ENCODE results near the gene ZFYVE1. TPM values are rescaled to one million over a fixed set of nuclear protein-coding genes. Genes with fewer than 3 reads are reported as not detected.
A peak's percentile ranks its signal among the peaks of the same experiment; 100 is the strongest.

Gene ZFYVE1
- total and polyA plus RNA-seq, 5 experiments from 2014 or later: 4.1 to 20.5 (median 6.4) TPM

GRCh38 chr14:72998252-72998903 lies 28.5 kb downstream of the ZFYVE1 start:
- peaks cover 0 to 66% (median 22%) of the 10 kb centered on the region in 3 donors for H3K36me3 Mint-ChIP-seq
- H3K4me1 Mint-ChIP-seq: peaks cover 0 to 6% (median 2%) of the 10 kb centered on the region in 4 donors
- no peak overlapping the region for H3K4me3 Mint-ChIP-seq
- H3K9me3 Mint-ChIP-seq: no peaks in the 10 kb centered on the region
- DNase-seq (no peak), ATAC-seq (no peak)
- POLR2A ChIA-PET: no interaction called here
- no peaks in the 10 kb centered on the region for H3K27me3 Mint-ChIP-seq
- no peak overlapping the region for H3K27ac Mint-ChIP-seq

- H3K36me3 Mint-ChIP-seq: peaks cover 0 to 78% (median 26%) of the 10 kb centered on the region in 3 donors
- DNase-seq: no peak
- H3K27ac Mint-ChIP-seq: no peak overlapping the region
Observed at GRCh38 chr14:72996916-72997315, 30.0 kb downstream of the ZFYVE1 start.

GRCh38 chr14:72990171-72990570 lies 36.7 kb downstream of the ZFYVE1 start:
- Mint-ChIP-seq H3K4me3 (no peak overlapping the region), H3K27me3 (no peaks in the 10 kb centered on the region), H3K4me1 (peaks cover 0 to 1% (median 0%) of the 10 kb centered on the region in 4 donors), H3K36me3 (peaks cover 0 to 71% (median 22%) of the 10 kb centered on the region in 3 donors), H3K9me3 (peaks cover 0 to under 1% (median 0%) of the 10 kb centered on the region in 9 donors), H3K27ac (no peak overlapping the region)
- DNase-seq (no peak), ATAC-seq (no peak)
- POLR2A ChIA-PET: no interaction called here

More at GRCh38 chr14:72996916-72997315, 30.0 kb downstream of the ZFYVE1 start:
- Mint-ChIP-seq H3K4me1 (peaks cover 0 to 6% (median 1%) of the 10 kb centered on the region in 4 donors), H3K9me3 (no peaks in the 10 kb centered on the region), H3K4me3 (no peak overlapping the region), H3K27me3 (no peaks in the 10 kb centered on the region)
- POLR2A ChIA-PET: no interaction called here
- no peak for ATAC-seq

GRCh38 chr14:72986857-72987256 lies 40.0 kb downstream of the ZFYVE1 start:
- Mint-ChIP-seq H3K4me1 (peaks cover 0 to 3% (median 0%) of the 10 kb centered on the region in 4 donors), H3K9me3 (peaks cover 0 to 1% (median 0%) of the 10 kb centered on the region in 9 donors), H3K4me3 (no peak overlapping the region), H3K36me3 (peaks cover 10 to 73% (median 33%) of the 10 kb centered on the region in 3 donors), H3K27me3 (no peaks in the 10 kb centered on the region), H3K27ac (no peak overlapping the region)
- ATAC-seq (no peak), DNase-seq (no peak)
- POLR2A ChIA-PET: interaction anchor here (0.6 kb wide), 1 partner anchor 8 kb away, joined by 6 read pairs; no protein-coding TSS in a partner anchor

- H3K9me3 Mint-ChIP-seq: peaks cover 0 to 1% (median 0%) of the 10 kb centered on the region in 9 donors
- peaks cover 10 to 73% (median 33%) of the 10 kb centered on the region in 3 donors for H3K36me3 Mint-ChIP-seq
- H3K4me1 Mint-ChIP-seq: peaks cover 0 to 3% (median 0%) of the 10 kb centered on the region in 4 donors
- no peak overlapping the region for H3K4me3 Mint-ChIP-seq
- no peak overlapping the region for H3K27ac Mint-ChIP-seq
- no peaks in the 10 kb centered on the region for H3K27me3 Mint-ChIP-seq
- POLR2A ChIA-PET: no interaction called here
- ATAC-seq (no peak), DNase-seq (no peak)
Observed at GRCh38 chr14:72986214-72986613, 40.7 kb downstream of the ZFYVE1 start.

GRCh38 chr14:72982146-72982708 lies 44.7 kb downstream of the ZFYVE1 start:
- ATAC-seq: no peak
- POLR2A ChIA-PET: interaction anchor here (0.8 kb wide), 1 partner anchor 15 kb away, joined by 4 read pairs; no protein-coding TSS in a partner anchor

GRCh38 chr14:72980863-72981262 lies 46.0 kb downstream of the ZFYVE1 start:
- POLR2A ChIA-PET: no interaction called here
- H3K27me3 Mint-ChIP-seq: no peaks in the 10 kb centered on the region
- peaks cover 0 to 2% (median 0%) of the 10 kb centered on the region in 4 donors for H3K4me1 Mint-ChIP-seq
- ATAC-seq (no peak), DNase-seq (no peak)
- peaks cover 0 to 1% (median 0%) of the 10 kb centered on the region in 9 donors for H3K9me3 Mint-ChIP-seq
- H3K27ac Mint-ChIP-seq: no peak overlapping the region
- peaks cover 10 to 82% (median 35%) of the 10 kb centered on the region in 3 donors for H3K36me3 Mint-ChIP-seq
- H3K4me3 Mint-ChIP-seq: no peak overlapping the region

More at GRCh38 chr14:72982146-72982708, 44.7 kb downstream of the ZFYVE1 start:
- Mint-ChIP-seq H3K27ac (no peak overlapping the region), H3K36me3 (peaks cover 10 to 81% (median 35%) of the 10 kb centered on the region in 3 donors), H3K9me3 (peaks cover 0 to 1% (median 0%) of the 10 kb centered on the region in 9 donors), H3K4me3 (no peak overlapping the region), H3K27me3 (no peaks in the 10 kb centered on the region), H3K4me1 (peaks cover 0 to 2% (median 0%) of the 10 kb centered on the region in 4 donors)
- DNase-seq: no peak

GRCh38 chr14:72978856-72979255 lies 48.0 kb downstream of the ZFYVE1 start:
- no peak for DNase-seq
- Mint-ChIP-seq H3K4me1 (peaks cover 0 to 2% (median 0%) of the 10 kb centered on the region in 4 donors), H3K27ac (no peak overlapping the region), H3K36me3 (peaks cover 4 to 84% (median 32%) of the 10 kb centered on the region in 3 donors), H3K9me3 (no peaks in the 10 kb centered on the region), H3K27me3 (no peaks in the 10 kb centered on the region), H3K4me3 (no peak overlapping the region)
- no peak for ATAC-seq
- POLR2A ChIA-PET: interaction anchor here (0.7 kb wide), 1 partner anchor 8 kb away, joined by 6 read pairs; no protein-coding TSS in a partner anchor

GRCh38 chr14:72975770-72976169 lies 51.1 kb downstream of the ZFYVE1 start:
- POLR2A ChIA-PET: interaction anchor here (0.8 kb wide), 1 partner anchor 82 kb away, joined by 3 read pairs; no protein-coding TSS in a partner anchor
- ATAC-seq (no peak), DNase-seq (no peak)
- H3K9me3 Mint-ChIP-seq: no peaks in the 10 kb centered on the region
- no peaks in the 10 kb centered on the region for H3K4me1 Mint-ChIP-seq
- no peaks in the 10 kb centered on the region for H3K27me3 Mint-ChIP-seq
- peaks cover 0 to 90% (median 43%) of the 10 kb centered on the region in 3 donors for H3K36me3 Mint-ChIP-seq
- no peak overlapping the region for H3K4me3 Mint-ChIP-seq
- H3K27ac Mint-ChIP-seq: no peak overlapping the region

GRCh38 chr14:72974661-72975060 lies 52.2 kb downstream of the ZFYVE1 start:
- Mint-ChIP-seq H3K9me3 (no peaks in the 10 kb centered on the region), H3K27ac (peak overlapping the region in 1 of 10 donors; percentile 29), H3K27me3 (no peaks in the 10 kb centered on the region), H3K4me3 (no peak overlapping the region), H3K4me1 (no peaks in the 10 kb centered on the region), H3K36me3 (peaks cover 0 to 95% (median 49%) of the 10 kb centered on the region in 3 donors)
- no peak for DNase-seq
- POLR2A ChIA-PET: no interaction called here
- no peak for ATAC-seq

GRCh38 chr14:72970824-72971434 lies 56.0 kb downstream of the ZFYVE1 start:
- no peak for DNase-seq
- Mint-ChIP-seq H3K4me1 (no peaks in the 10 kb centered on the region), H3K27me3 (no peaks in the 10 kb centered on the region), H3K36me3 (peaks cover 0 to 82% (median 42%) of the 10 kb centered on the region in 3 donors), H3K9me3 (no peaks in the 10 kb centered on the region), H3K27ac (no peak overlapping the region), H3K4me3 (no peak overlapping the region)
- POLR2A ChIA-PET: no interaction called here
- no peak for ATAC-seq

- H3K9me3 Mint-ChIP-seq: no peaks in the 10 kb centered on the region
- ATAC-seq: no peak
- peaks cover 0 to 3% (median 0%) of the 10 kb centered on the region in 4 donors for H3K4me1 Mint-ChIP-seq
- H3K27me3 Mint-ChIP-seq: no peaks in the 10 kb centered on the region
- no peak for DNase-seq
- H3K27ac Mint-ChIP-seq: no peak overlapping the region
- peaks cover 0 to 76% (median 35%) of the 10 kb centered on the region in 3 donors for H3K36me3 Mint-ChIP-seq
- POLR2A ChIA-PET: no interaction called here
- no peak overlapping the region for H3K4me3 Mint-ChIP-seq
Observed at GRCh38 chr14:72970058-72970630, 56.8 kb downstream of the ZFYVE1 start.

Data from naive thymus-derived CD8-positive, alpha-beta T cell (primary cell).